HCT116 (cell line): Measurements from ENCODE around the gene THSD7A. TPM values are rescaled to one million over a fixed set of nuclear protein-coding genes. Genes with fewer than 3 reads are reported as not detected.

Source experiments
- ATAC-seq: fragments of 200-7000 bp; cut with Tn5 transposase; 2 replicates; pipeline ENCODE4 v1.9.1; 2020; ENCODE audit warnings: mild to moderate bottlenecking, moderate library complexity
- BruUV-seq: library from RNA; stranded (reverse); fragments of 400-500 nt; replicated peaks from 2 replicates; lab custom pipeline; 2021; lab: Mats Ljungman, UMichigan
- CTCF ChIA-PET: fragments of 300-600 bp; sonication (Branson Sonifier 250); formaldehyde crosslinking; loops from one replicate; lab custom pipeline; 2021; ENCODE audit warnings: antibody characterized with exemption; lab: Charles Lee
- POLR2A ChIA-PET: fragments of 300-600, 350-600 bp; sonication (Branson Sonifier 250); formaldehyde crosslinking; loops from one replicate; lab custom pipeline; 2021; ENCODE audit warnings: antibody characterized with exemption; lab: Charles Lee
- RAD21 ChIA-PET, 2 experiments: fragments of 300-600 bp; sonication (Branson Sonifier 250); formaldehyde crosslinking; loops; one replicate each; lab custom pipeline; 2023; ENCODE audit warnings: low total read pairs in 2 of 2; ENCODE audit not compliant: uncharacterized antibody in 2 of 2, unreplicated experiment in 2 of 2, low non-redundant PET in 1 of 2; lab: Charles Lee
- DNase-seq: peaks from one replicate; pipeline ENCODE4 v3.0.0-alpha.2; 2010; ENCODE audit warnings: low read depth, low spot score
- H2AFZ ChIP-seq: fragments of 200-600 bp; shearing (Covaris generic), sonication (generic); 2 replicates; pipeline ENCODE4 v1.6.1; 2017; ENCODE audit warnings: low read depth, mixed run types, mixed read lengths, antibody characterized with exemption, low read length; ENCODE audit not compliant: poor library complexity, severe bottlenecking
- H3K27ac ChIP-seq: 2 replicates; pipeline ENCODE4 v1.5.1; 2012; ENCODE audit warnings: low read depth, low read length
- H3K27me3 ChIP-seq: fragments of 200-600 bp; sonication (generic); 2 replicates; pipeline ENCODE4 v1.6.1; 2016; ENCODE audit warnings: mixed run types, low read length, mixed read lengths; ENCODE audit not compliant: insufficient read depth
- H3K36me3 ChIP-seq, 2 experiments: fragments of 200-500 bp in 1 of 2; fragments of 200-600 bp in 1 of 2; sonication (Bioruptor generic) in 1 of 2; sonication (generic) in 1 of 2; 2 replicates each; pipeline versions ENCODE4 v1.5.1 to v1.6.1; 2014 to 2016; ENCODE audit warnings: low read length in 2 of 2, inconsistent platforms in 1 of 2, mixed read lengths in 1 of 2, mixed run types in 1 of 2; ENCODE audit not compliant: insufficient read depth in 2 of 2, control insufficient read depth in 1 of 2
- H3K4me1 ChIP-seq, 2 experiments: fragments of 200-600 bp in 1 of 2; sonication (generic) in 1 of 2; 2 replicates each; pipeline versions ENCODE4 v1.5.1 to v1.6.1; 2012 to 2017; ENCODE audit warnings: low read length in 2 of 2, inconsistent platforms in 1 of 2, mild to moderate bottlenecking in 1 of 2, mixed read lengths in 1 of 2, mixed run types in 1 of 2, moderate library complexity in 1 of 2; ENCODE audit not compliant: insufficient read depth in 2 of 2, control insufficient read depth in 1 of 2
- H3K4me2 ChIP-seq: fragments of 200-600 bp; sonication (generic); 2 replicates; pipeline ENCODE4 v1.6.1; 2017; ENCODE audit warnings: mixed run types, low read length, mixed read lengths
- H3K4me3 ChIP-seq, 2 experiments: fragments of 200-600 bp in 1 of 2; sonication (generic) in 1 of 2; replicated peaks in 1 of 2; 2 replicates each; pipeline ENCODE4 v1.5.1; 2011 to 2016; ENCODE audit warnings: low read length in 2 of 2, control low read depth in 1 of 2, low read depth in 1 of 2, mild to moderate bottlenecking in 1 of 2, mixed read lengths in 1 of 2, mixed run types in 1 of 2
- H3K79me2 ChIP-seq: fragments of 200-600 bp; sonication (generic); 2 replicates; pipeline ENCODE4 v1.6.1; 2017; ENCODE audit warnings: mild to moderate bottlenecking, mixed run types, low read length, moderate library complexity, mixed read lengths; ENCODE audit not compliant: insufficient read depth
- H3K9ac ChIP-seq: fragments of 200-600 bp; sonication (generic); 2 replicates; pipeline ENCODE4 v1.6.1; 2016; ENCODE audit warnings: low read length, mixed read lengths
- H3K9me2 ChIP-seq: fragments of 200-600 bp; sonication (generic), shearing (Covaris generic); 2 replicates; pipeline ENCODE4 v1.6.1; 2017; ENCODE audit warnings: mixed run types, mild to moderate bottlenecking, moderate library complexity; ENCODE audit not compliant: insufficient read depth
- H3K9me3 ChIP-seq, 2 experiments: fragments of 200-500 bp in 1 of 2; fragments of 200-600 bp in 1 of 2; sonication (Bioruptor generic) in 1 of 2; sonication (generic) in 1 of 2; 2 replicates each; pipeline ENCODE4 v1.6.1; 2014 to 2017; ENCODE audit warnings: low read length in 2 of 2, mixed read lengths in 2 of 2, inconsistent platforms in 1 of 2, low read depth in 1 of 2, mild to moderate bottlenecking in 1 of 2, mixed run types in 1 of 2, moderate library complexity in 1 of 2; ENCODE audit not compliant: control insufficient read depth in 1 of 2, insufficient read depth in 1 of 2
- H4K20me1 ChIP-seq: fragments of 200-600 bp; sonication (generic), shearing (Covaris generic); 2 replicates; pipeline ENCODE4 v1.6.1; 2017; ENCODE audit warnings: mixed run types, mild to moderate bottlenecking, moderate library complexity; ENCODE audit not compliant: insufficient read depth
- EGR1 ChIP-seq: IDR thresholded peaks from 2 replicates; pipeline ENCODE4 v1.6.1; 2012; ENCODE audit warnings: low read depth
- EZH2 ChIP-seq: fragments of 200-600 bp; sonication (generic); IDR thresholded peaks from 2 replicates; pipeline ENCODE4 v1.6.1; 2017; ENCODE audit warnings: antibody characterized with exemption, mixed run types
- FOSL1 ChIP-seq: IDR thresholded peaks from 2 replicates; pipeline ENCODE4 v1.6.1; 2012; ENCODE audit warnings: low read depth
- REST ChIP-seq: IDR thresholded peaks from 2 replicates; pipeline ENCODE4 v1.6.1; 2012; ENCODE audit warnings: low read depth
- SIN3A ChIP-seq: IDR thresholded peaks from 2 replicates; pipeline ENCODE4 v1.6.1; 2012; ENCODE audit warnings: low read depth
- ZFX ChIP-seq: fragments of 450-650 bp; IDR thresholded peaks from 2 replicates; pipeline ENCODE4 v1.6.1; 2017
- ZNF274 ChIP-seq: fragments of 200-500 bp; sonication (Bioruptor generic); IDR thresholded peaks from 2 replicates; pipeline ENCODE4 v1.6.1; 2014; ENCODE audit warnings: mild to moderate bottlenecking, low read depth, low read length, inconsistent platforms
- intact Hi-C: fragments of 100-400 bp; cut with micrococcal nuclease; formaldehyde crosslinking; loops from 2 replicates; pipeline ENCODE4 v1.10.0; 2022
- total RNA-seq: library from RNA; stranded (reverse); gene quantifications from one replicate; pipeline ENCODE4 v1.2.1, GENCODE V29; 2021; ENCODE audit not compliant: unreplicated experiment

The THSD7A gene
- total RNA-seq, 1 experiment from 2014 or later = 0.05 TPM

DNA sequence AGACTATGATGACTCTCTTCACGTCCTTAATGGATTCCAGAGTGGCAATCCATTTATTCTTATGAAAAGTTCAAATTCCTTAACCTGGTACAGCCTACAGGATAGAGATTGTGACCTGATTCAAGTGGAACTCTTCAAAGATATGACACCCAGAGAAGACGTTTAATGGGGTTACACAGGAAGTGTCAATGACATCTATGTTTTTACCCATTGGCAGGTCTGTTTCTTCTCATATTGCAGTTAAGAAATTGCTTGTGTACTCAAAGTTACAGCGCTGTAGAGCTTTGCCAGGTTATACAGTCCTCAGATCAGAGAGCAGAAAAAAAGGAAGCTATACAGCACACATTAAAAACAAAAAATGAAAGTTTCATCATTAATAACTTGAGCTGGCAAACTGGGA is 367.4 kb downstream of the THSD7A start:
- no peak overlapping the region for H3K9ac ChIP-seq
- no peaks in the 10 kb centered on the region for H4K20me1 ChIP-seq
- no peaks in the 10 kb centered on the region for H3K79me2 ChIP-seq
- intact Hi-C loops = no loop called here
- CTCF ChIA-PET = no interaction called here
- no peak for ATAC-seq
- no peaks in the 10 kb centered on the region for H3K9me3 ChIP-seq
- RAD21 ChIA-PET = no interaction called here
- no peak overlapping the region for H3K27ac ChIP-seq
- no peak overlapping the region for H2AFZ ChIP-seq
- no peak for TF ChIP-seq REST
- TF ChIP-seq, all 23 proteins: peak for 0
- no peaks in the 10 kb centered on the region for H3K9me2 ChIP-seq
- BruUV-seq = no TSS peak
- DNase-seq = no peak
- no peaks in the 10 kb centered on the region for H3K27me3 ChIP-seq
- no peaks in the 10 kb centered on the region for H3K36me3 ChIP-seq
- POLR2A ChIA-PET = no interaction called here
- H3K4me3 ChIP-seq = no peak overlapping the region
- no peaks in the 10 kb centered on the region for H3K4me1 ChIP-seq
- no peak overlapping the region for H3K4me2 ChIP-seq

DNA sequence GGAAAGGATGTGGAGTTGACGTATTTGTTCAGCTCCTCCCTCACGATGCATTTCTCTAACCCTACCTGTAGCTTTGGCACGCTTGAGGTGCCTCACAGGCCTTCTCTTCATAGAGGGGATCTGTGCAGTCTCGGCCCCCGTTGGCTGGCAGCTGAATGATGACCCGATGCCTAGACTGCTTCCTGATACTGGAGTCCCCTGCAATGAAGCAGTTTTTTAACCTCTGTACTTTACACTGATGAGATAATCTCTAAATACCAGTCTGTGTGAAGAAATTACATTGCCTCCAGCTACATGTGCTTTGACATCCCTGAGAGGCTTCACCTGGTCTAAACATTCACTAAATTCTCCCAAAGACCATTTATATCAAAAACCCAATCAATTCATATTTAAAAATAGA is 370.1 kb downstream of the THSD7A start:
- BruUV-seq = no TSS peak

More for the DNA sequence above, 370.1 kb downstream of the THSD7A start:
- ChIA-PET CTCF (no interaction called here), RAD21 (no interaction called here)
- no peak overlapping the region for H3K4me2 ChIP-seq
- no peaks in the 10 kb centered on the region for H3K36me3 ChIP-seq
- H3K9ac ChIP-seq = no peak overlapping the region
- H3K4me1 ChIP-seq = peaks cover 0 to 9% of the 10 kb centered on the region in 2 experiments; a peak in 1 of 4 replicates
- H3K9me3 ChIP-seq = no peaks in the 10 kb centered on the region
- no peak overlapping the region for H2AFZ ChIP-seq
- no peaks in the 10 kb centered on the region for H3K79me2 ChIP-seq
- no peaks in the 10 kb centered on the region for H4K20me1 ChIP-seq
- DNase-seq = no peak
- no peak for ATAC-seq
- TF ChIP-seq ZFX (no peak), SIN3A (no peak), ZNF274 (no peak), FOSL1 (no peak), EGR1 (no peak), EZH2 (no peak)
- TF ChIP-seq, all 23 proteins: peak for 0
- no peak overlapping the region for H3K4me3 ChIP-seq
- no peaks in the 10 kb centered on the region for H3K27me3 ChIP-seq
- H3K27ac ChIP-seq = no peak overlapping the region
- intact Hi-C loops = no loop called here
- POLR2A ChIA-PET = no interaction called here
- H3K9me2 ChIP-seq = no peaks in the 10 kb centered on the region
